Measurements from ENCODE around the gene DRAM2.

GRCh38 chr1:111183308-111184069 is 43.6 kb upstream of the DRAM2 start:
- TF ChIP-seq, protein P1, sequence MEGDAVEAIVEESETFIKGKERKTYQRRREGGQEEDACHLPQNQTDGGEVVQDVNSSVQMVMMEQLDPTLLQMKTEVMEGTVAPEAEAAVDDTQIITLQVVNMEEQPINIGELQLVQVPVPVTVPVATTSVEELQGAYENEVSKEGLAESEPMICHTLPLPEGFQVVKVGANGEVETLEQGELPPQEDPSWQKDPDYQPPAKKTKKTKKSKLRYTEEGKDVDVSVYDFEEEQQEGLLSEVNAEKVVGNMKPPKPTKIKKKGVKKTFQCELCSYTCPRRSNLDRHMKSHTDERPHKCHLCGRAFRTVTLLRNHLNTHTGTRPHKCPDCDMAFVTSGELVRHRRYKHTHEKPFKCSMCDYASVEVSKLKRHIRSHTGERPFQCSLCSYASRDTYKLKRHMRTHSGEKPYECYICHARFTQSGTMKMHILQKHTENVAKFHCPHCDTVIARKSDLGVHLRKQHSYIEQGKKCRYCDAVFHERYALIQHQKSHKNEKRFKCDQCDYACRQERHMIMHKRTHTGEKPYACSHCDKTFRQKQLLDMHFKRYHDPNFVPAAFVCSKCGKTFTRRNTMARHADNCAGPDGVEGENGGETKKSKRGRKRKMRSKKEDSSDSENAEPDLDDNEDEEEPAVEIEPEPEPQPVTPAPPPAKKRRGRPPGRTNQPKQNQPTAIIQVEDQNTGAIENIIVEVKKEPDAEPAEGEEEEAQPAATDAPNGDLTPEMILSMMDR (conservative IDR thresholded peaks at IDR 0.05; ENCODE audit: low read depth, low read length): no peak
- TF ChIP-seq MAFK (IDR thresholded peaks at IDR 0.05; ENCODE audit: low read depth, low read length): no peak
- no peak for TF ChIP-seq RFX5 (IDR thresholded peaks at IDR 0.05; ENCODE audit: low read depth, low read length)
- TF ChIP-seq MXI1 (IDR thresholded peaks at IDR 0.05; ENCODE audit: borderline replicate concordance, low read depth, low read length): no peak
- TF ChIP-seq SMC3 (IDR thresholded peaks at IDR 0.05; ENCODE audit: low read depth, low read length): no peak
- no peak for TF ChIP-seq RAD21 (IDR thresholded peaks at IDR 0.05; ENCODE audit: low read length)
- no peak for TF ChIP-seq NFE2L2 (IDR thresholded peaks at IDR 0.05; ENCODE audit: low read depth, low read length)
- TF ChIP-seq POLR2A (IDR thresholded peaks at IDR 0.05; ENCODE audit: low read depth, low read length): no peak
- TF ChIP-seq CEBPB (IDR thresholded peaks at IDR 0.05; ENCODE audit: low read depth, low read length): no peak
- TF ChIP-seq USF2 (IDR thresholded peaks at IDR 0.05; ENCODE audit: low read depth, low read length): no peak
- no peak for TF ChIP-seq RCOR1 (IDR thresholded peaks at IDR 0.05; ENCODE audit: insufficient replicate concordance, low read length)
- TF ChIP-seq CHD1 (IDR thresholded peaks at IDR 0.05; ENCODE audit: low read depth, low read length): no peak
- TF ChIP-seq FOS (IDR thresholded peaks at IDR 0.05; ENCODE audit: low read depth, low read length): no peak
- TF ChIP-seq MAZ (IDR thresholded peaks at IDR 0.05; ENCODE audit: borderline replicate concordance, low read depth, low read length): no peak
